Esophagus muscularis mucosa (tissue), 4 donors: Measurements from ENCODE around the gene HOXB6. TPM values are rescaled to one million over a fixed set of nuclear protein-coding genes. Genes with fewer than 3 reads are reported as not detected.

Source experiments
- DNase-seq: peaks from one replicate; pipeline ENCODE4 v3.0.0-alpha.2; 2017; ENCODE audit errors: extremely low spot score
- H3K27ac ChIP-seq, 4 donors: fragments of 200-600 bp; sonication (generic); replicated peaks in 1 of 4; 1 replicate in 3 of 4; 2 replicates in 1 of 4; pipeline ENCODE4 v1.5.1; 2016 to 2019; ENCODE audit warnings: mild to moderate bottlenecking in 1 of 4
- H3K27me3 ChIP-seq, 4 donors: fragments of 200-600 bp; sonication (generic); one replicate each; pipeline versions ENCODE4 v1.5.1 to v1.6.0; 2016 to 2019
- H3K36me3 ChIP-seq, 4 donors: fragments of 200-600 bp; sonication (generic); one replicate each; pipeline ENCODE4 v1.5.1; 2016 to 2019
- H3K4me1 ChIP-seq, 4 donors: fragments of 200-600 bp; sonication (generic); one replicate each; pipeline ENCODE4 v1.5.1; 2016 to 2019
- H3K4me3 ChIP-seq, 4 donors: fragments of 200-600 bp; sonication (generic); 1 replicate in 2 of 4; 2 replicates in 2 of 4; pipeline ENCODE4 v1.5.1; 2016 to 2019; ENCODE audit warnings: mild to moderate bottlenecking in 4 of 4, moderate library complexity in 1 of 4
- H3K9me3 ChIP-seq, 4 donors: fragments of 200-600 bp; sonication (generic); 1 replicate in 3 of 4; 2 replicates in 1 of 4; pipeline ENCODE4 v1.5.1; 2016 to 2019
- CTCF ChIP-seq, 3 experiments: fragments of 200-600 bp in 2 of 3; fragments of 450-650 bp in 1 of 3; sonication (generic) in 2 of 3; IDR thresholded peaks; one replicate each; pipeline ENCODE4 v1.5.1; 2017 to 2019; ENCODE audit warnings: antibody characterized with exemption in 3 of 3, mild to moderate bottlenecking in 2 of 3, moderate library complexity in 1 of 3
- EP300 ChIP-seq: sonication (generic); formaldehyde crosslinking; IDR thresholded peaks from one replicate; pipeline ENCODE4 v1.6.1; 2017; ENCODE audit warnings: antibody characterized with exemption
- POLR2A ChIP-seq: fragments of 450-650 bp; IDR thresholded peaks from one replicate; pipeline ENCODE4 v1.6.1; 2017; ENCODE audit warnings: antibody characterized with exemption, moderate library complexity, mild to moderate bottlenecking, low read depth
- POLR2AphosphoS5 ChIP-seq, 2 donors: sonication (generic); formaldehyde crosslinking; IDR thresholded peaks; one replicate each; pipeline ENCODE4 v1.6.1; 2017; ENCODE audit warnings: antibody characterized with exemption in 2 of 2
- whole genome bisulfite sequencing: methylation state at CpG from one replicate; pipeline ENCODE4 v1.1.5; 2018; 5-methylcytosine and 5-hydroxymethylcytosine counted together
- intact Hi-C: fragments of 100-400 bp; cut with DNase I; formaldehyde crosslinking; loops from one replicate; pipeline ENCODE4 v1.15.1; 2023
- total RNA-seq, 4 donors: library from RNA; depleted of rRNA; stranded (reverse); fragments of >200 nt; gene quantifications; one replicate each; pipeline versions ENCODE4 v1.1.0 to v1.2.1, GENCODE V29; 2016

HOXB6 gene
- total RNA-seq, 4 donors from 2014 or later = 2.2 to 5.4 (median 2.9) TPM

DNA sequence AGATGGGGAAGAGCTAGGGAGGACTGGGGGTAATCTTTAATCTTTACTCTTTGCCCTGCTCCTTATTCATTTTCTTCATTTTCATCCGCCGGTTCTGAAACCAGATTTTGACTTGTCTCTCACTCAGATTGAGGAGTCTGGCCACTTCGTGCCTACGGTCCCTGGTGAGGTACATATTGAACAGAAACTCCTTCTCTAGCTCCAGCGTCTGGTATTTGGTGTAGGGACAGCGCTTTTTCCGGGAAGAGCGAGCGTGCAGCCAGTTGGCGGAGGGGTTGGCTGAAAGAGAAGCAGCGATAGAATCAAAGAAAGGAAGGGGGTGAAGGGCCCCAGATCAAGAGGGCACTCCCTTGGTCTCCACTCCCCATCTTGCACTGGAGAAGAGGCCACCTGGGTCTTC lies 18.1 kb upstream of the HOXB6 start:
- Histone ChIP-seq H3K4me1 (peaks cover 25 to 49% (median 38%) of the 10 kb centered on the region in 4 donors), H3K27me3 (peaks cover 3 to 100% (median 97%) of the 10 kb centered on the region in 4 donors), H3K9me3 (no peaks in the 10 kb centered on the region), H3K27ac (no peak overlapping the region), H3K4me3 (no peak overlapping the region), H3K36me3 (no peaks in the 10 kb centered on the region)
- intact Hi-C loops = no loop called here
- 18% methylated on average over 11 of the region's 11 CpGs for WGBS
- DNase-seq = no peak
- no peak for TF ChIP-seq EP300
- TF ChIP-seq CTCF (IDR thresholded peaks at IDR 0.05) = no peak

DNA sequence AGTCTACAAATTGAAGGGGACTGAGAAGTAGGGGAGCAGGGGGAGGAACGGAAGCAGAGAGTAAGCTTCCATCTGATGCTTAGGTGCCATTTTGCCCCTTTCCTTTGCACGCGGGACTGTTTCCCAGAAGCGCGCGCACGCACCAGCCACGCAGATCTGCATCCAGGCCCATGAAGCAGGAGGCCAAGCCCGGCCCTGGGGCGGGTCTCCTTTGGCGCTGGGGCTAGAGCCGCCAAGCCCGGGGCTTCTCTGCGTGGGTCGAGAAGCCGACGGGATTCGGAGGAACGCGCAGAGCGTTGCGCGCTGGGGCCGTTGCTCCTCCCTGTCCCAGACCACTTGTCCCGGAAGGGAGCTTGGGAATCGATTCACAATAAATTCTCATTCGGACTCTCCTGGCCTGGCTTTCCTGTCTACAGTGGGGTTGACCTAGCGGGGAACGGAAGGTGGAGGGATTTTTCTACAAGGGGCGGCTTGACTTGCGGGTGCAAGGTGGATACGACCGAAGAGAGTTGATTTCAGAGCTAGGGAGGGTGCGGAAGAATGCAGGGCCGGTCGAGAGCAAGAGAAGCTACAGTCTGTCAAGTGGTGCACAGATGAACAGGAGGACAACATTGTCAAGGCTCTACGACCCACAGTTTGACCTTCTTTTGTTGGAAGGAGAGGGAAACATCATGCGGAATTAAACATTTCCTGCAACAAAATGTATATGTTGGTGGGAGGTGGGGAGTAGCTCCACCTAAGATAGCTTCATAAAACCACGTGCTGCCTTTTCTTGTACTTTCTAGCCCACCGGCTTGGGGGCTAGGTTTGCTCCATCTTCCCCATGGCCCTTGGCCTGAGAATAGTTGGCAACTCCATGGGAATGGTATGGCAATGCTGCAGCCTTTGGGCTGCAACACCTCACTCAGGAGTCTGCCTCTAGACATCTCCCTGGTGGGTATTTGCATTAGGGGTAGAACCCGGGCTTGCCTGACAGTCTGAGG lies 16.9 kb upstream of the HOXB6 start:
- 29% methylated on average over 14 of the region's 41 CpGs for WGBS
- intact Hi-C loops = no loop called here
- no peaks in the 10 kb centered on the region for H3K9me3 ChIP-seq
- H3K27ac ChIP-seq = no peak overlapping the region
- TF ChIP-seq EP300 = no peak
- no peak for TF ChIP-seq POLR2AphosphoS5 (IDR thresholded peaks at IDR 0.05)
- TF ChIP-seq CTCF (IDR thresholded peaks at IDR 0.05) = no peak
- TF ChIP-seq POLR2A = no peak
- H3K4me3 ChIP-seq = no peak overlapping the region
- H3K4me1 ChIP-seq = peaks cover 25 to 46% (median 38%) of the 10 kb centered on the region in 4 donors
- no peak for DNase-seq
- H3K36me3 ChIP-seq = no peaks in the 10 kb centered on the region
- H3K27me3 ChIP-seq = peaks cover 3 to 100% (median 97%) of the 10 kb centered on the region in 4 donors

- Histone ChIP-seq H3K27ac (no peak overlapping the region), H3K9me3 (no peaks in the 10 kb centered on the region), H3K36me3 (no peaks in the 10 kb centered on the region), H3K4me1 (peaks cover 14 to 35% (median 27%) of the 10 kb centered on the region in 4 donors), H3K27me3 (peaks cover 11 to 100% (median 97%) of the 10 kb centered on the region in 4 donors), H3K4me3 (no peak overlapping the region)
- intact Hi-C loops = no loop called here
- no peak for TF ChIP-seq POLR2AphosphoS5 (IDR thresholded peaks at IDR 0.05)
- no peak for TF ChIP-seq POLR2A
- no peak for TF ChIP-seq CTCF (IDR thresholded peaks at IDR 0.05)
- TF ChIP-seq EP300 = no peak
- WGBS = 42% methylated on average over 6 of the region's 6 CpGs
- DNase-seq = no peak
Measured at GRCh38 chr17:48620461-48621139, 15.8 kb upstream of the HOXB6 start.

GRCh38 chr17:48619826-48620449 lies 15.2 kb upstream of the HOXB6 start:
- WGBS = 38% methylated on average over 30 of the region's 32 CpGs

More at GRCh38 chr17:48619826-48620449, 15.2 kb upstream of the HOXB6 start:
- no peak for DNase-seq
- H3K4me3 ChIP-seq = no peak overlapping the region
- TF ChIP-seq EP300 = no peak
- TF ChIP-seq CTCF (IDR thresholded peaks at IDR 0.05) = no peak
- no peak for TF ChIP-seq POLR2A
- no peak for TF ChIP-seq POLR2AphosphoS5 (IDR thresholded peaks at IDR 0.05)
- no peaks in the 10 kb centered on the region for H3K36me3 ChIP-seq
- H3K9me3 ChIP-seq = no peaks in the 10 kb centered on the region
- intact Hi-C loops = loop anchor here (5.0 kb wide), 1 partner anchor 283 kb away; no protein-coding TSS in a partner anchor
- no peak overlapping the region for H3K27ac ChIP-seq
- H3K27me3 ChIP-seq = peaks cover 11 to 100% (median 97%) of the 10 kb centered on the region in 4 donors
- H3K4me1 ChIP-seq = peaks cover 8 to 29% (median 20%) of the 10 kb centered on the region in 4 donors
